Measurements from ENCODE around the gene HOXD4. TPM values are rescaled to one million over a fixed set of nuclear protein-coding genes. Genes with fewer than 3 reads are reported as not detected.

Gene HOXD4
- total RNA-seq, 1 experiment from 2014 or later, result 1.7 TPM

DNA sequence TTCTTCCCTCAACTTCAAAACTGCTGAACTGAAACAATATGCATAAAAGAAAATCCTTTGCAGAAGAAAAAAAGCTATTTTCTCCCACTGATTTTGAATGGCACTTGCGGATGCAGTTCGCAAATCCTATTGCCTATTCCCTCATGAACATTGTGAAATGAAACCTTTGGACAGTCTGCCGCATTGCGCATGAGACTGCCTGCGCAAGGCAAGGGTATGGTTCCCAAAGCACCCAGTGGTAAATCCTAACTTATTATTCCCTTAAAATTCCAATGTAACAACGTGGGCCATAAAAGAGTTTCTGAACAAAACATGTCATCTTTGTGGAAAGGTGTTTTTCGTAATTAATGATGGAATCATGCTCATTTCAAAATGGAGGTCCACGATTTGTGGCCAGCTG, 13.4 kb upstream of the HOXD4 start:
- no peak for DNase-seq (ENCODE audit: low spot score)
- in situ Hi-C loops (cut with HindIII; ENCODE audit: low sequenced_read_pairs), result no loop called here

- no peak for DNase-seq (ENCODE audit: low spot score)
- in situ Hi-C loops (cut with HindIII; ENCODE audit: low sequenced_read_pairs), result no loop called here
These were observed 12.8 kb upstream of the HOXD4 start for GRCh38 chr2:176138526-176138922.

DNA sequence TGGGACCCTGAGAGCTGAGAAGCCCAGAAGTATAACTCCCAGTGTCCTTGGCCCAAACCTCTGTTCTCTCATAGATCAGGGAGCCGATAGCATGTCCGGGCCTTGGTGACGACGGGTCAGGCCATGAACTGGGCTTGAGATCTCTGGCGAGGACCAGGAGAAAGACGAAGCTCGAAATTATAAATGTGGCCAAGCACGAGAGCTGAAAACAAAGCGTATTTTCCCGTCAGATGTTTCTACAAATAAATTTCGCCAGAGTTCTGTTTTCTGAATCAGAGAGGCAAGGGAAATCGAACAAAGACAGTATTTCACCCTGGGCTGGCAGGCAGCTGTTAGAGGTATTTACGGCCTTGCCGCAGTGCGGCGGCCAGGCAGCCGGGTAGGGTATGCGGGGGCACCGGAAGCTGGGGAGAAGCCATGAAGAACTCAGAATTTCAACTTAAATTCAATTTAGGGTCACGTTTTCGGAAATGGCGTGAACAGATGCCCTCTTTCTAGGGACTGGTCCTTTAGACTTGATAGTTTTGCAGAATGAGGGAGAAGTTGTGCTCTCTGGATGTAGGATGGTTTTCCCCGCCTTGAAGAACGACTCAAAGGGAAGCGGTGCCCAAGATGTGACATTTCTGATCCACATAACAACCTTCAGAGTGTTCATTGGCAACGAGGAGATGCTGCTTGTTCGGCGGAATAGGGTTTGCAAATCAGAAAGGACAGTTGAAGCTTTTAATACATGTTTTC, 12.3 kb upstream of the HOXD4 start:
- in situ Hi-C loops (cut with HindIII; ENCODE audit: low sequenced_read_pairs), result no loop called here
- no peak for DNase-seq (ENCODE audit: low spot score)

GRCh38 chr2:176139661-176140512, 11.5 kb upstream of the HOXD4 start:
- DNase-seq (ENCODE audit: low spot score), result no peak
- in situ Hi-C loops (cut with HindIII; ENCODE audit: low sequenced_read_pairs), result no loop called here

- peak; percentile 23 for DNase-seq (ENCODE audit: low spot score)
- in situ Hi-C loops (cut with HindIII; ENCODE audit: low sequenced_read_pairs), result no loop called here
These were observed 10.6 kb upstream of the HOXD4 start for GRCh38 chr2:176140513-176141317.

- in situ Hi-C loops (cut with HindIII; ENCODE audit: low sequenced_read_pairs), result no loop called here
- no peak for DNase-seq (ENCODE audit: low spot score)
These were observed 9.1 kb upstream of the HOXD4 start for GRCh38 chr2:176142281-176142680.

DNA sequence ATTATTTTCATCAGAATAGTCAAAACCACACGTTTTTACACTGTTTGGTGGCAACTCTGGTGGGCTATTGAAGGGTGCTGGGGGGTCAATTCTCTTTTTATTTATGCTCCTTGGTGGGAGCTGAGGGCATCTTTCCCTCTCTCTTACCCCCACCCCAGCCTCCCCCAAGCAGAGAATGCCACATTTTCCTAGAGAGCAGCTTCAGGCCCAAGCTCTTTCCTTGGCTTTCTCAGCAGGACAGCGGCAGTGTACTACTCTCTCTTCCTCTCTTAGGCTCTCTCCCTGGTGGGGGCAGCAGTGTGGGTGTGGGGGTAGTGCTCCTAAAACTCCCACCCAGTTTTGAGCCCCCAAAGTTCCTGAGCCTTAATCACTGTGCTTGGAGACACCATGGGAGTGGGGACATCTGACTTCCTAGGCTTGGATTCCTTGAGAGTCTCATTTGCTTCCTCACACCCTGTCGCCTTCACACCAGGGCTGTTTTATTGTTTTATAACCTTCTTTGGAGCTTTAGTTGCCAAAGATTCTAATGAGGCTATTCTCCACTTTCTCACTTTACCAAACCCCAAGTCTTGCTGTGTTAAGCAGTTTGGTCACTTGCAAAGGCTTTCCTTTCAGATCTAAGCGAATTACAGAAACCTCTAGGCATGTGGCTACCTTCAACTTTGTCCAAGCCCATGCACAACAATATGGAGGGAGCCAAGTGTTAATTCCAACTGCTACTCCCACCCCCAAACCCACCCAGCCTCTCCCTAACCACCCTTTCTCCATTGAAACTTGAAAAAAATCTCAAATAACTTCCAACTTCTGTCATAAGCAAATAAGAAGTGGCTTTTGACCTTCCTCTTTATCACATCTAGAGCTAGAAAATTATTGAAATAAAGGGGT, 6.0 kb upstream of the HOXD4 start:
- in situ Hi-C loops (cut with HindIII; ENCODE audit: low sequenced_read_pairs), result no loop called here
- DNase-seq (ENCODE audit: low spot score), result no peak

DNA sequence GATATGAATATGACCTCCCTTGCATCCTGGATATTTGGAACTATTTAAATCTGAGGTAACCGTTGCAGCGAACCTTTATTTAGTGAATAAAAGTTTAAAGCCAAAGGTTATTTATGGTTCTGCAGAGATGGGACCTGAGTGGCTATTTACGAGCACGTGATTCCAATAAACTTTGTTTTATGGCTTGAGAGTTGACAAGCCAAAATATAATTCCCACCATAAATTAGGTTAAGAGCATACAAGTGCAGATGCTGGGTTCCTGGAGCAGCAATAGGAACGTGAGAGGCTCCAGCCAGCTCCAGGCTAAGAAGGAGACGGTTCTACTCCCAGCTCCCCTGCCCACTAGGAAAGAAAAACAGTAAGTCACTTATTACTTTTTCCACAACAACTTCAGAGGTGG, 5.2 kb upstream of the HOXD4 start:
- in situ Hi-C loops (cut with HindIII; ENCODE audit: low sequenced_read_pairs), result no loop called here
- no peak for DNase-seq (ENCODE audit: low spot score)

DNA sequence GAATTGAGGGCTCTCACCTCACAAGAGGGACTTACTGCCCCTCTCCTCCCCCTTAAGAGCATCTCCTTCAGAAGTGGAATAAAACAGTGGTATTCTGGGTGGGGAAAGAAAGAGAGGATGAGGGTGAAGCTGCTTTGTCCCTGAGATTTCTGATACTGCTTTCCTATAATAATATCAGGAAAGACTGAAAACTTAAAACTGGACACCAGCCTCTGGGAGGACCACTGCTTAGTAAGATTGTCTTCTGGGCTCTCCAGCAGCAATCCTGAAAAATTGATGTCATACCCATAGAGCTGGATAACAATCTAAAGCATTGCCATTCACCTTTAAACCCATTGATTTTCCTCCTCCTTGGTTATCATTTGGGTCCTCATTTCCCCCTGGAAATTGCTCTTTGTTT, 4.7 kb upstream of the HOXD4 start:
- in situ Hi-C loops (cut with HindIII; ENCODE audit: low sequenced_read_pairs), result no loop called here

DNA sequence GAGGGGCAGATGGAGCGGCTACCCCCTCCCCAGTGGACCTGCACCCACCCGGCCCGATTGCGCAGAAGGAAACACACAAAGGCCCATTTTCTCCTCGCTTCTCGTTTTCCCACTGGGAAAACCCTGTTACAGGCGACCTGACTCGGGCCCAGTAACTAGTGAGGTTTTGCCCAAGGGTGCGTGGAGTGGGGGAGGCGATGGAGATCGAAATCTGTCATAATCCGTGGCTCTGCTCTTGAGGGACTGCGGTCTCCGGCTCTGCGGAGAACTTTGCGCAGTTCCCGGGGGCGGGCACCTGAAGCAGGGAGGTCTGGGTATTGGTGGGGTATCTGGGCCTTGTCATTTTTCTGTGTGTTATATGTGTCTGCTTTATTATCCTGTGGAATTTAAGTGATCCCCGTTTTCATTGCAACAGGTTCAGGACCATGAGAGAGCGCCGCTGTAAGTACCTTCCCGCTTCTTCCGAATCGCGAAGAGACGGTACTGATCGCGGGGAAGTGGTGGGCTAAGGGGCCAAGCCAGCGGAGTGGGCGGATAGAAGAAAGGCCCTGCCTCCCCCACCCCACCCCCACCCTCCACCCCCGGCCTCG, 4.0 kb upstream of the HOXD4 start:
- no peak for DNase-seq (ENCODE audit: low spot score)
- in situ Hi-C loops (cut with HindIII; ENCODE audit: low sequenced_read_pairs), result no loop called here

More for the DNA sequence above, 4.7 kb upstream of the HOXD4 start:
- DNase-seq (ENCODE audit: low spot score), result no peak

- DNase-seq (ENCODE audit: low spot score), result no peak
- in situ Hi-C loops (cut with HindIII; ENCODE audit: low sequenced_read_pairs), result no loop called here
These were observed 3.4 kb upstream of the HOXD4 start for GRCh38 chr2:176147800-176148496.

DNA sequence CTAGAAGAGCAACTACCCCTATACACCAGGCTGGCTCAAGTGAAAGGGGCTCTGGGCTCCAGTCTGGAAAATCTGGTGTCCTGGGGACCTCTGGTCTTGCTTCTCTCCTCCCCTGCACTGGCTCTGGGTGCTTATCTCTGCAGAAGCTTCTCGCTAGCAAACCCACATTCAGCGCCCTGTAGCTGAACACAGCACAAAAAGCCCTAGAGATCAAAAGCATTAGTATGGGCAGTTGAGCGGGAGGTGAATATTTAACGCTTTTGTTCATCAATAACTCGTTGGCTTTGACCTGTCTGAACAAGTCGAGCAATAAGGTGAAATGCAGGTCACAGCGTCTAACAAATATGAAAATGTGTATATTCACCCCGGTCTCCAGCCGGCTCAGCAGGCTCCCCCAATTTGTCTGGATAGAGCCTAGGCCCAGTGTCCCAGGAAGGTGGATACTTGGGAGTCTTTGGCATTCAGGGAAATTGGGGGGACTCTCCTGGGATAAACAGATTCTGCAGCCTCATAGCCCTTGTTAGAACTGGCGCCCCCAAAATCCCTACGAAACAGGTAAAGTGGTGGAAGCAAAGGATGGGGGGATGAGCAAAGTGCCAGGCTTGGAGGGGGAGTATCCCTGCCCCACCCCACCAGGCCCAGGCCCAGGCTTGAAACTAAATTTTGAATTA, 2.5 kb upstream of the HOXD4 start:
- in situ Hi-C loops (cut with HindIII; ENCODE audit: low sequenced_read_pairs), result no loop called here
- DNase-seq (ENCODE audit: low spot score), result no peak

DNA sequence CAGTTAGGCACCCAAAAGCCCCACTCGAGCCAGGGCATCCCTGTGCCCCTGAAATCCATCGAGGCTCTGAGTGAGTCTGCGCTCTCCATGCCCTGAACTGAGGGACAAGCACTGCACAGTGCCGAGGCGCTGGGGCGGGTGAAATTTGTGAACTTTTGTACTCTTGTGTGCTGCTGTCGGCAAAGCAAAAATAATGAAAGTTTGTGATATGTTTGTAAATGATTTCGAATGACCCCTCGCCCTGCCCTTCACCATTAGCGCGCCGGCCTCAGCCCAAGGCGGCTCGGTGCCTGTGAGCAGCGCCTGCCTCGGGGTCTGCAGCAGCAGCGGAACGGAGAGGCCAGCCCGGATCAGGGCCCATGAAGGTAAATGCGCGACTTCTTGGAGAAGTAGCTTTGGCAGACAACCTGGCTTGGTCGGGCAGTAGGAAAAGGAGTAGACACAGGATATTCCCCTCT, 1.8 kb upstream of the HOXD4 start:
- in situ Hi-C loops (cut with HindIII; ENCODE audit: low sequenced_read_pairs), result no loop called here
- DNase-seq (ENCODE audit: low spot score), result no peak

DNA sequence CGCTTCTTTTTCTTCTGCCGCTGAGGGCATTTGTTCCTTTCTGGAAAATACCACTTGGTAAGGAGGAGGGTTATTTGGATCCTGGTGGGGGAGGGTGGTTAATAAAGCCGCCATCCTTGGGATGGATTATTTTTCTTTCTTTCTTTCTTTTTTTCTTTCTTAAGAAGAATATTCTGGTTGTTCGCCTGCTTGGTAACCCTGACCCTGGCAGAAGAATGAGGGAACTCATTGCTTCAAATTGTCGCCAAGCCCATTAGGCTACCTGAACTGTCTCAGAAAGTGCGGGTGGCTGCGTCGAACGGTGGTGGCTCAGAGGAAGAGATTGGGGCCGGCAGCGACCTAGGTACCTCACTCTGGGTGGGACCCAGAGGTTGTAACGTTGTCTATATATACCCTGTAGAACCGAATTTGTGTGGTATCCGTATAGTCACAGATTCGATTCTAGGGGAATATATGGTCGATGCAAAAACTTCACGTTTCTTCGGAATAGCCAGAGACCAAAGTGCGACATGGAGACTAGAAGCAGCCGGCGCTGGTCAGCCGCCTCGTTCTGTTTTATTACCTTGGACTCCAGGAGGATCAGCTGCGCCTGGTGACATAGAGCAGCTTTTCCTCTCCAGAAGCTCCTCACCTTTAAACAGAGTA, 1.3 kb upstream of the HOXD4 start:
- in situ Hi-C loops (cut with HindIII; ENCODE audit: low sequenced_read_pairs), result no loop called here
- no peak for DNase-seq (ENCODE audit: low spot score)

DNA sequence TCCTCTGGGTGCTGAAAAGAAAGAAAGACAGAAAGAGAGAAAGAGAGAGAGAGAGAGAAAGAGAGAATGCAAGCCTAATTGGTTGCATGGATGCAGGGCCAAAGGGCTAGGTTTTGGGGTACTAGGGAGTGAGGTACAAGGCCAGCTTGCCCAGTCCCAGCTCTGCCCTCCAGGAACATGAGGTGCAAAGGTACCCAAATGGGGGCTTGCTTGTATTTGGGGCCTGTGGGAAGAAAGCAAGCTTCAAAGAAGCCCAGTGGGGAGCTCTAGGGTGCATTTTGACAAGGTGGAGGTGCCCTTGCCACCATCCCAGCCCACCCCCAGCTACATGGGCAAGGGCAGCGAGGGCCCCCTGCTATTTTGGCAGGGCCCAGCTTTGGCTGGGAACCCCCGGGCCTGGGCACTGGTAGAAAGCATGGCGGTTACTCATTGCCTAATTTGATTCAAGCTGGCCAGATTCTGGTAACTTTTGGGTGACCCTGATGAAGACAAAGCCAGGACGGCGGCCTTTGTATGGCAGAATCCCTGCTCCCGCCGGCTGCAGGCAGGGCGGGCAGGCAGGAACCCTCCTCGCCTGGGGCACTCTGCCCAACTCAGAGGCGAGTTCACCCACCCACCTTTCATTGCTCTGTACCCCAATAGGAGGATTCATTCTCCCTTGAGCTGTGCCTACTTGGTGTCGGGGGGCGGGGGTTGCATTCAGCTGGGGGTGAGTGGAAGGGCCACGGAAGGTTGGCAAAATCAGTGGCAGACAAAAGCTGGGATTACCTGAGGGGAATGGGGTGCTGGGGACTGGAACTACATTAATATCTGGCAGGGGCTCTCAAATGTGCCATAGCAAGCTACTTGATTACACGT, 537 bp upstream of the HOXD4 start:
- no peak for DNase-seq (ENCODE audit: low spot score)
- in situ Hi-C loops (cut with HindIII; ENCODE audit: low sequenced_read_pairs), result no loop called here
